GM21515 (cell line): Measurements from ENCODE around the gene ZNF827.

Experiments used
- ATAC-seq: cut with Tn5 transposase; IDR thresholded peaks from one replicate; pipeline ENCODE4 v1.9.1; 2021; ENCODE audit not compliant: unreplicated experiment

The ZNF827 gene, protein sequence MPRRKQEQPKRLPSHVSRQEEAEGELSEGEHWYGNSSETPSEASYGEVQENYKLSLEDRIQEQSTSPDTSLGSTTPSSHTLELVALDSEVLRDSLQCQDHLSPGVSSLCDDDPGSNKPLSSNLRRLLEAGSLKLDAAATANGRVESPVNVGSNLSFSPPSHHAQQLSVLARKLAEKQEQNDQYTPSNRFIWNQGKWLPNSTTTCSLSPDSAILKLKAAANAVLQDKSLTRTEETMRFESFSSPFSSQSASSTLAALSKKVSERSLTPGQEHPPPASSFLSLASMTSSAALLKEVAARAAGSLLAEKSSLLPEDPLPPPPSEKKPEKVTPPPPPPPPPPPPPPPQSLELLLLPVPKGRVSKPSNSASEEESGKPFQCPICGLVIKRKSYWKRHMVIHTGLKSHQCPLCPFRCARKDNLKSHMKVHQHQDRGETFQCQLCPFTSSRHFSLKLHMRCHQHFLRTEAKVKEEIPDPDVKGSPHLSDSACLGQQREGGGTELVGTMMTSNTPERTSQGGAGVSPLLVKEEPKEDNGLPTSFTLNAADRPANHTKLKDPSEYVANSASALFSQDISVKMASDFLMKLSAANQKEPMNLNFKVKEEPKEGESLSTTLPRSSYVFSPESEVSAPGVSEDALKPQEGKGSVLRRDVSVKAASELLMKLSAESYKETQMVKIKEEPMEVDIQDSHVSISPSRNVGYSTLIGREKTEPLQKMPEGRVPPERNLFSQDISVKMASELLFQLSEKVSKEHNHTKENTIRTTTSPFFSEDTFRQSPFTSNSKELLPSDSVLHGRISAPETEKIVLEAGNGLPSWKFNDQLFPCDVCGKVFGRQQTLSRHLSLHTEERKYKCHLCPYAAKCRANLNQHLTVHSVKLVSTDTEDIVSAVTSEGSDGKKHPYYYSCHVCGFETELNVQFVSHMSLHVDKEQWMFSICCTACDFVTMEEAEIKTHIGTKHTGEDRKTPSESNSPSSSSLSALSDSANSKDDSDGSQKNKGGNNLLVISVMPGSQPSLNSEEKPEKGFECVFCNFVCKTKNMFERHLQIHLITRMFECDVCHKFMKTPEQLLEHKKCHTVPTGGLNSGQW

DNA sequence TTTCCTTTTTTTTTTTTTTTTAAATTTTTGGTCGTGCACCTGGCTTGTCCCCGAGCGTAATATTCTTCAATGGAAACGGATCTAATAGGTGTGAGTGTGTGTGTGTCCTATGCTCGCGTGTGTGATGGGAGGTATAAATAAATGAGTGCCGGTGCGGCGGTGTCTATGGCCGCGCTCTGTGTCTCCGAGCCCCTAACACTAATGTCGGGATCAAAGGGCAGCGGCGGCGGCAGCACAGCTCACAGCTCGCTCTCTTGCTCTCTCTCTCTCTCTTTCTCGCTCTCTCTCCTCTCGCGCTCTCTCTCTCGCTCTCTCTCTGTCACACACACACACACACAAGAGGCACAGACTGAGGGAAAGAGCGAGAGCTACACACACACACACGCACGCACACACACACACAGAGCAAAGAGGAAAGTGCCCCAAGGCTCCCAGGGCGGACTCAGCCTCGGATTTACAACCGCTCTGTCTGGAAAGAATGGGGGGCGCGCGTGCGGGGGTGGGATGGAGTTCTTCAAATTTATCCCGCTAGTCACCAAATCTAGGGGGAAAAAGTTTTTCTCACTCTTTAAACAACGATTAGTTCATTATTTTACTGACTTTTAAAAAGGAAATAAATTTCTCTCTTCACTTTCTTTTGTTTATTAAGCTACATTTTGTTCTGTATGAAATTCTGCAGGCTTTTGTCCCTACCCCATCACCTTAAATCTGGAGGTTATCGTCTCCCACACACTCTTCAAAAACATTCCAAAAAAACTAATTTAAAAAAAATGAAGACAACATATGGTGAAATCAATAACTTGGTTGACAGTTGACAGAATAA lies at the start of gene ZNF827:
ZNF827 (minus strand) TSS at position 206 of the 823 bp plus-strand sequence. CDS start 416 bp downstream, outside the sequence.
- peak; percentile 38 for ATAC-seq

DNA sequence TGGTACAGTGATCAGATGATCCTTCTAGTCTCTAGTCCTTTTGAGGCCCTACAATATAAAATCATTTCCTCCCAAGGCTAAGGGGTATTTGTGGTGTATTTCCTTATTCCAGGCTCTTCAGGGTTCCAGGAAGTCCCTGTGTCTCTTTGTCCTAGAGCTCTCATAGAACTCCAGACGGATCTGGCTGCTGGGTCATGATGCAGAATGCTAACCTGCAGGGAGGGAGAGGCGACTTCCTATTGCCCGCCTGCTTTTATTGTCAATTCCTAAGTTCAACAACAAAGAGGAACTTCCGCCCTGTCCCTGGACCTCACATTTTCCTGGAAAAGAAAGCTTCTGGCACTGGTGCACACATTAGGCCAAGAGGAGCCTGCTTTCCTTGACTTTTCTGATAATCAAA lies 45.9 kb upstream of the ZNF827 start:
- ATAC-seq, result no peak

DNA sequence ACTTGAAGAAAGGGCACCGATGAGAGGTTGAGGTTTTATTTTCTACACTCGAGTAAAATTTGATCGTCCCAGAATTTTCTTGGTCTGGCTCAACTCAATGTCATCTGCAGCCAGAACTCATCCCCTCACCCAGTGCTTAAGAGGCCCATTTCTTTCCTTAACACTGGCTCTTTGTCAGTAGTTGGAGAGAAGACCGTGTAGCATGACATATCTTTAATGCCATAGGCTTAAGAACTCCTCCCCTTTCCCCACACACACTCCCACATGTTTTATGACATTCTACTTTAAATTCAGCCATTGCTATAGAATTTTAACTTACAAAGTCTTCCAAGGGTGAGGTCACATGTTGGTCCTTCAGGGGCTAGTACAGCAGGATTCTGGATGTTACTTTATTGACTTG lies 44.2 kb upstream of the ZNF827 start:
- ATAC-seq, result no peak

DNA sequence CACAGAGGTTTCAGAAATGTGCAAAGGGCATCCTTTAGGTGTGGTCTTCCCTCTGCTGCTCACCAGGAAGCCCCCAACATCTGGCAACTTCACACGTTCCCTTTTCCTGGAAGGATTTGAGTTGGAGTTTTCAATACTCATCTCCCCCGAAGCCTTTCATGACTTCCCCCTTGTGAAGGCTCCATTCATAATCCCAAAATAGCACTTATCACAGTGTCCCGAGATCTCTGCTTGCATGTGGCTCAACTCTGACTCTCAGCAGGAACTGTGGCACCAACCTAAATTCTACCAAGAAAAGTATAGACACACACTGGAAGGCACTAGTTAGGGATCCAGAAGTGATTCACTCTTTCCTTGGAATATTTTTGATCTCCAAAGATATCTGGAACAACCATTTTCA lies 40.5 kb upstream of the ZNF827 start:
- no peak for ATAC-seq

DNA sequence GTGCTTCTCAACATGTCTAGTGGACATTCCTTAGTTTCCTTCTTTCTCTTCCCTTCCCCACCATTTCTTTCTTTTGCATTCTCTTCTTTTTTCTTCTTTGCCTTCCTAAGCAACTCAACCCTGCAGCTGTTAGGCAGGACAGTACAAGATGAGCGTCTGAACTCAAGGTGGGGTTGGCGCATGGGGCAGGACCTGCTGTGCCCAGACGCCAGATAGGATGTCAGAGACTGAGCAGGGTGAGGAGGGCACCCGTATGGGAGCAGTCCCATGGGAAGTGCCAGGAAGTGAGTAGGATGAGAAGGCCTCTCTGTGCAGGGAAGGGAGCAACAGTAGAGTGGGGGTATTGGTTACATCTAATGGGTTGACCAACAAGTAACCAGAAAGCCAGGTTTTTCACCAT lies 38.1 kb upstream of the ZNF827 start:
- no peak for ATAC-seq

DNA sequence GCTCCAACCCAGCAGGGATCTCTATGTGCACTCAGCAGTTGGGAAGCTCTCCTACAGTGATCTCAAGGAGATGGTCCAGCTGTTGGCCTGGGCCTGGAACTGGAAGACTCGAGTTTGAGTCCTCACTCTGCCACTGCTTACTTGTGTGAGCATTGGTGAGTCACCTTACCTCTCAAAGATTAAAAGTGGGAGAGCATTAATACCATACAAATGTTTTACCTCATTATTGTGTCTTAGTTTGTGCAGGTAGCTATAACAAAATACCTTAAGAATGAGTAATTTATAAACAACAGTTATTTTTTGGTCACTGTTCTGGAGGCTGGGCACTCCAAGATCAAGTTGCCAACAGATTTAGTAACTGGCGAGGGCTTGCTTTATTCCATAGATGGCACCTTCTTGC lies 21.4 kb upstream of the ZNF827 start:
- ATAC-seq, result no peak

DNA sequence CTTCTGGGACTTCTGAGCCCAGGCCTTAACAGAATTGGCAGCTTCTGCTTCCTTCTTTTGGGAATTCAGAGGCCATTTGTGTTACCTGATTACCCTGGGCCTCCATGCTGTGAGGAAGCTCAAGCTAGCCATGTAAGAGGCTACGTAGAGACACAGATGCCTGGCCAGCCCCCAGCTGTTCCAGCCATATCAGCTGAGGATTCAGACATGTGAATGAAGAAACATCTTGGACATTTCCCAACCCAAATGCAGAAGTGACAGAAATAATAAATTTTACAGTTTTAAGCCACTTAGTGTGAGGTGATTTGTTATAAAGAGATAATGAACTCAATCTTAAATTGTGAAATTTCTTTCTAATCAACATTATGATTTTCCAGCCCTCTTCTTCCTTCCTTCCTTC lies 18.7 kb upstream of the ZNF827 start:
- ATAC-seq, result no peak

DNA sequence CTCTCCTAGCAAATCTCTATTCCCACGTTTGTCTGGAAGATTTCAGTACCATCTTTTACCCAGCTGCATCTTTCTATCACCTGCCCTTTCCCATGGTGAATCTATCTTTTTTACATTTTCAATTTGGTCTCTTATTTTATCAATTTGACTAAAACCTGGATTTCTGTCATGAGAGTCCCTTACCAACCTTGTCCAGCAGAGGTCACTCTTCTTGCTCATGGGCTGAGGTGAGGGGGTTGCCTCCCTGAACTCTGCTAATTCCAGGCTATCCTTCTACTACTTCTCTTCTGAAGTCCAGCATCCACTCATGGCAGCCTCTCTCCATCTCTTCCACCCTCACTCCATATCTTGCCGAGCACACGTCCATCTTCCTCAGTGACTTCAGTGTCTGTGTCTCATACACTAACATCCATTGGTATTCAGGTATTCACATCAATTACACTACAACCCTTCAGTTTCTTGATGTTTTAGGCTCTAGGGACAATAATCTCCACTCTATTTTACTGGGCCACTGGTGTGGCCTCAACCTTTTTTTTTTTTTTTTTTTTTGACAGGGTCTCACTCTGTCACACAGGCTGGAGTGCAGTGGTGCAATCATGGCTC lies 17.8 kb upstream of the ZNF827 start:
- ATAC-seq, result peak; percentile 60

DNA sequence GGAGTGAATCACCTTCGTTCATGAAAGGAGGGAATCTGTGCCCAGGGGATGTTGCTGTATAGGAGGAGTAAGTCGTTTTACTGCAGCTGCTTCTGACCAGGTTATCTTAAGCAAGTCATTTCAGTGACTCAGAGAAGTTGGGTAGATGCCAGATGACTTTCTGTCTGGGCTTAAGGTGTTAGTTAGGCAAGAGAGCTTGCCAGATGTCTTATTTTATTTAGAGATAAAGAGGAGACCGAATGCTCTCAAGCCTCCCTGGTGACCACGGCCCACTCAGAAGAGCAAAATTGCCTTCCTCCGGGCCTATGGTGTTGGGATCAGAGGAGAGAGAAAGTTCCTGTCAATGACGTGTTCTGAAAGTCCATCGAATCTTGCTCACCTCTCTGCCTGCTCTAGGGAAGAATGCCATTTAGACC lies 16.3 kb upstream of the ZNF827 start:
- ATAC-seq, result no peak

DNA sequence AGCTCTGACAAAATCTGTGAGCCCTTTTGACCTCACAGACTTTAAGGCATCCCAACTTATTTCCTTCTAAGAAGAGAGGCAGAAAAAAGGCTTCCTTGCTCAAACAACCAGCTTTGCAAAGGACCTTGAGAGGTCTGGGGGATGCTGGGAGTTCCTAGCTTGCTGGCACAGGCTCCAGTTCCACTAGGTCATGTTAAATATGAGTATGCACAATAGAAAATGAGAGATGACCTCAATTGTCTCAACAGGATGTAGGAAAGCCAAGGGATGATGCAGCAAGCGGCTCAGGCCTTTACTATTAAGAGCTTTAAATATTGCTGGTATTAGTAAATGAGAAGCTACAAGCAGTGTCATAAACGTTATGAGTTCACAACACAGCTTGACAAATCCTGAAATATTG lies 13.3 kb upstream of the ZNF827 start:
- ATAC-seq, result no peak

DNA sequence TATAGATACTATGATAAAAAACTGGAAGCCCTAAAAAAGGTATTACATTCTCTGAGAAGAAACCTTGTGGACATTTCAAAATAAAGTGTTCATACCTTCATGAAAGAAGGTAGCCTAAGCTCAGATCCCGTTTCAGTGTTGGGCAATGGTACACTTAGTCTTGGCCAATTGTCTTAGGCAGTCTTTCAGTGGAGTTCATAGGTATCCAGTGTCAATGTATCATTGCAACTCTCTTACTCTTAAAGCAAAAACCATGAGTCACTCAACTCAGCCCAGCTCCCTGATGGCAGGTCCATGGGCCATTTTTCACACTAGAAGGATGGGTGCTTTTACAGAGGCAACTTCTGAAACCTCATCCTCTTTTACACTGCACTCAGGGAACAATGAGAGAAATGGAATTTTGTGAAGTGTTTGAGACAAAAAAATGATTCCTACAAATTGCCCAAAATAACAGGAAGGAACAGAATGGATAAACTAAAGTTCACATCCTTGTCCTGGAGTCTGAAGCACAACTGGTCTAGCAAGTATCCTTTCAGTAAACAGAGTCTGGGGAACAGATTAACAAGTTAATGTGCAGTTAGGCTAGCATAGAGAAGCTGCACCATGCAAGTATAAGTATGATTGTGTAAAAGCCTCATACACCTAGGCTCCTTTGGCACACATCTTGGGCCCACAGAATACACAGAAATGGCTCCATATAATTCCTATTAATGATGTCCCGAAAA lies 7.0 kb upstream of the ZNF827 start:
- no peak for ATAC-seq

DNA sequence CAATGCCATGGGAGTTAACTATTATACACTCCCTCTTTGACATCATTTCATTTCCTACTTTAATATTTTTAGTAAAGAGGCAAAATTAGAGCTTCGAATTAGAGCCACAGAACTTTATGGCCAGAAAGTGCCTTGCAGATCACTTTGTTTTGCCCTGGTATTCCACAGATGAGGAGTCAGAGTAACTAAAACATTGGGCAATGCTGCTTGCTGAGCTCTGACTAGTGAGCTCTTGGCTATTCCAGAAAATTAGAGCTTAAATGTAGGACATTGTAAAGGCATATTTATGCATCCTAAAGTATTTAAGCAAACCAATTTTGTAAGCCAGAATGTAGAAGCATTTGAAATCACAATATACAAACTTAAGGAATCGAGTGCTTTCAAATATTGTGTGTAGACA lies 6.3 kb upstream of the ZNF827 start:
- ATAC-seq, result no peak

DNA sequence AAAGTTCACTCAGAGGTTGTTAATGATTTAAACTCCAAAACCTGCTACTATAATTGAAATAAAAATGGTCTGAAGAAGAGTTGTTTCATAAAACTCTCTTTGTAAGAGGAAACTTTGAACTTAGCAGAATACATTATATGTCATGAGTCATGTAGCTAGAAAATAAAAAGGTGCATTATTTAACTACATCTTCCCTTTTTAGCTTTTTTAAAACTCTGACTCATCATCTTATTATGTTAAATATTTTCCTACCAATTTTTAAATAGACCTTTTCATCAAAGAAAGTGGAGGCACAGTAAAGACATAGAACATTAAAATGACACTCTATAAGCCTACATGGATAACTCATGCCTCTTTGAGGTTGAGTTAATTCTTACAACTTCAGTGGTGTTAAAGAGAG lies 1.2 kb upstream of the ZNF827 start:
- no peak for ATAC-seq

DNA sequence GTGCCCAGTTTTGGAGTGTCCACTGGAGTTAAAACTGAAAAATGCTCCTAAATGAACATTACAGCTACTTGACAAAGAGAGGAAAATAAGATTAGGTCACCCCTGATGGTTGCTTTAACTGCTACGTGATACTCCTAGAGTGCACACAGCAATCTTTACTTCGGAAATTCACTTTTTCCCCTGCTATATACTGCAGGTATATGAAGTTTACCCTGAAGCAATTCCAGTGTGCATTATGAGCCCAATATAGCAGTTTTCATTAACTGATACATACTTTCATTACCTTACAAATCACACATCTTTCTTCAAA lies 773 bp upstream of the ZNF827 start:
- ATAC-seq, result no peak

DNA sequence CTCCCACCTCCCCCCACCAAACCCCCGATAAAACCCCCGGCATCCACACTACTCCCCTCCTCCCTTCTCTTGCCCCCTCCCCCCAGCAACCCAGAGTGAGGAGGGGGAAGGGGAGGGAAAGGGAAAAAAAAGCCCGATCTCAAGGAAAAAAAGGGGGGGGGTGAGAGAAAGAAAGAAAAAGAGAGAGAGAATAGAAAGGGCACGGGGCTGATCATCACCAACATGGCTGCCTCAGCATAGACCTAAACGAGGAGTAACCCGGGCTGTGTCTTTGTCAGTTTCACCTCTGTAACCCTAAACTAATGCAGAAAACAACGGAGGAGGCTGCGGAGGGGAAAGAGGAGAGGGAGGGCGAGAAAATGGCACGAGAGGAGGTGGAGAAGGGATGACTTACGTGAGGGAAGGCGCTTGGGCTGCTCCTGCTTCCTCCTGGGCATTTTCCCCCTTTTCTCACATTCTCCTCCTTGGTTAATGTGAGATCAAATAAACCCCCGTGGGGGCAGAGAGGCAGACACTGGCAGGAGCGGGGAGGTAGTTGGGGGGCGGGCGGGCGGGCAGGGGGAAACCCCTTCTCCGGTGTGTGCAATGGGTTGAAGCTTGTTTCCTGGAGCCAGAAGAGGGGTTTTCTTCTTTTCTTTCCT lies 532 bp downstream of the ZNF827 start:
- ATAC-seq, result no peak

DNA sequence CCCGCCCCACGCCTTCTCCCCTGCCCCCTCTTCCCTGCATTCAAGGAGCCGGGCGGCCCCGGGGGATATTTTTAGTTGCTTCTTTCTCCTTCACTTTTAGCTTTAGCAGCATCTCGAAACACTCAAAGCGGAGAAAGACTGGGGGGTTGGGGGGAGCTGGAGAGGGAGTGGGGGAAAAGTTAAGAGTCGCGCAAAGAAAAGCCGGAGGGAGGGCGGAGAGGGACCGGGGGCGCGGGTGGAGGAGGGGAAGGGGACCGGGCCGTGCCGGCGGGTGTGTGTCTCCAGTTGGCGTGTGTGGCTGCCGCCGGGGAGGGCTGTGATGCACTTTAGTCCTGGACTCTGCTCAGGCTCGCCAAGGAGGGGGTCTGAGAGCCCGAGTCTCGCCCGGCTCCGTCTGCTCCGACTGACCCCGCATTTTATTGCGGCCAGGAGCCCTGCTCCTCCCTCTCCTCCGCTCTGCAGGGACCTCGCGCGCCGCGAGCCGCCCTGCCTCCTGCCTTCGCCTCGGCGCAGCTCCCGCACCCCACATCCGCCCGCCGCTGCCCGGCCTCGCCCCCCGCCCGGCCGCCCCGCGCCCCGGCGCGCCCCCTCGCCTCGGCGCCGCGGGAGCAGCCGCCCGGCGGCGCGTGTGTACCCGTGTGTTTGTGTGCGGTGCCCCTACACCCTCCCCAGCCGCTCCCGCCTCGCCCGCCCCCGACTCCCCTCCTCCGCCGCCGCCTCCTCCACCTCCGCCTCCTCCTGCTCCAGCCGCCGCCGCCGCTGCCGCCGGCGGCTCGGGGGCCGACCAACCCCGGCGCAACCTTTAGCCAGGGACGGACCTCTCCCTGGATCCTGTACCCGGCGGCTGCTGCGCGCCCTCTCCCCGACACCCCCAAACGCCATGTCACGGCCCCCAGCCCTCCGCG lies 1.4 kb downstream of the ZNF827 start:
- ATAC-seq, result no peak

DNA sequence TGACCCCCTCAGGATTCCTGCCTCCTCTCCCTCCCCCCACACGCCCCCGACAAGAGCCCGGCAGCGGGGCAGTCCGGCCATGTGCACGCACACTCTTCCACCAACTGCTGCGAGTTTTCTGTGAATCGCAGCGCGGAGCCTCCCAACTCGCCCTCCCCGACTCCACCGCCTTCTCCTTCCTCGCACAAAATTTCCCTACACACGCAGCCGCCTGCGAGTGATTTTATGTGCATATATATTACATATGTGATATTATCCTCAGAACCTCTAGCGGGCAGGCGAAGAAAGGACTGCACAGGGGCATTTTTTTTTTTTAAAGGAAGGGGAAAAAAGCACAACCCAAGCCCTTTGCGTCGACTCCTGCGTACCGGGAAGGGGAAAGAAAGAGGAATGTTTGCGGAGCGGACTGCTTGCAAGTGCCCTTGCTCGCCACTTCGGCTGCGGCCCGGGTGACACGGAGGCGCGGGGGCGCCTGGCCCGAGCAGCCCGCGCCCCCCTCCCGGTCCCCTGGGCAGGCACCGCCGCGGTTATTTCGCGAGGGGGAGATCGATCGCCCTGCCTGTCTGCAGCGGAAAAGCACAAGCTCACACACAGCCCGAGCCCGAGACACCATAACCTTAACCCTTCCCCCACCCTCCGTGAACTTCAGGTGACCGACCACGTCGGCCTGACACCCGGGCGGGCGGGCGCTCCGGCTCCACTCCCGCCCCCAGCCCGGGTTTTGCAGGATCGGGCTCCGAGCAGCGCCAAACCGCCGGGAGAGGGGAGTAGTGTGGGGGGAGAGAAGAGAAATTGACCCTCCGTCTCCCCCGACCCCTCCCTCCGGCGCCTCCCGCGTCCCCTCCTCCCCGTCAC lies 2.3 kb downstream of the ZNF827 start:
- peak; percentile 46 for ATAC-seq
